HEK293 (cell line): ENCODE data around the gene ACMSD.

Experiments
- CTCF ChIA-PET: fragments of 350-600 bp; formaldehyde crosslinking; extraction: SDS; loops from one replicate; lab custom pipeline; 2021; ENCODE audit warnings: antibody characterized with exemption; lab: Yijun Ruan, JAX
- POLR2A ChIA-PET: fragments of 300-600 bp; formaldehyde crosslinking; extraction: SDS; loops from one replicate; lab custom pipeline; 2020; ENCODE audit warnings: antibody characterized with exemption, inconsistent platforms; lab: Yijun Ruan, JAX
- H3K27ac ChIP-seq: fragments of 200-500 bp; sonication (Bioruptor generic); 2 replicates; pipeline ENCODE4 v1.5.1; 2014; ENCODE audit warnings: low read depth, low read length, control low read depth, inconsistent platforms; ENCODE audit errors: extremely low read depth
- H3K36me3 ChIP-seq, 2 experiments: fragments of 200-500 bp in 1 of 2; sonication (Bioruptor generic) in 1 of 2; 1 replicate in 1 of 2; 2 replicates in 1 of 2; pipeline ENCODE4 v1.5.1; 2014 to 2017; ENCODE audit warnings: inconsistent platforms in 2 of 2, low read length in 2 of 2; ENCODE audit not compliant: control insufficient read depth in 2 of 2, insufficient read depth in 1 of 2
- H3K4me1 ChIP-seq: fragments of 200-500 bp; sonication (Bioruptor generic); 2 replicates; pipeline ENCODE4 v1.5.1; 2014; ENCODE audit warnings: mild to moderate bottlenecking, low read length, inconsistent platforms; ENCODE audit not compliant: control insufficient read depth, insufficient read depth
- H3K4me3 ChIP-seq: 2 replicates; pipeline ENCODE4 v1.5.1; 2011; ENCODE audit warnings: low read depth, mild to moderate bottlenecking, control low read depth, low read length, moderate library complexity
- H3K9me3 ChIP-seq: fragments of 200-500 bp; sonication (Bioruptor generic); 2 replicates; pipeline ENCODE4 v1.5.1; 2014; ENCODE audit warnings: low read depth, low read length, inconsistent platforms; ENCODE audit not compliant: control insufficient read depth, insufficient read depth
- BCL11A ChIP-seq: fragments of 450-650 bp; formaldehyde crosslinking; IDR thresholded peaks from 2 replicates; pipeline ENCODE4 v1.5.1; 2016; ENCODE audit warnings: low read depth, missing biosample characterization, missing genetic modification characterization
- FEZF1 ChIP-seq: fragments of 450-650 bp; formaldehyde crosslinking; IDR thresholded peaks from 2 replicates; pipeline ENCODE4 v1.5.1; 2016; ENCODE audit warnings: missing biosample characterization, missing genetic modification characterization
- GLIS1 ChIP-seq: fragments of 450-650 bp; formaldehyde crosslinking; IDR thresholded peaks from 2 replicates; pipeline ENCODE4 v1.5.1; 2016; ENCODE audit warnings: missing biosample characterization, missing genetic modification characterization
- KLF17 ChIP-seq: fragments of 450-650 bp; formaldehyde crosslinking; IDR thresholded peaks from 2 replicates; pipeline ENCODE4 v1.5.1; 2016; ENCODE audit warnings: missing biosample characterization, missing genetic modification characterization
- KLF8 ChIP-seq: fragments of 450-650 bp; formaldehyde crosslinking; IDR thresholded peaks from 2 replicates; pipeline ENCODE4 v1.5.1; 2016; ENCODE audit warnings: missing biosample characterization, missing genetic modification characterization
- MEIS1 ChIP-seq: sonication (generic); formaldehyde crosslinking; IDR thresholded peaks from 2 replicates; pipeline ENCODE4 v1.8.1; 2022; ENCODE audit warnings: missing genetic modification reagents, mild to moderate bottlenecking, borderline replicate concordance
- PRDM2 ChIP-seq: fragments of 450-650 bp; formaldehyde crosslinking; IDR thresholded peaks from 2 replicates; pipeline ENCODE4 v1.5.1; 2016; ENCODE audit warnings: missing biosample characterization, missing genetic modification characterization, borderline replicate concordance
- REPIN1 ChIP-seq: fragments of 450-650 bp; formaldehyde crosslinking; IDR thresholded peaks from 2 replicates; pipeline ENCODE4 v1.5.1; 2017; ENCODE audit warnings: missing biosample characterization, missing genetic modification characterization, low read depth
- REST ChIP-seq: fragments of 450-650 bp; formaldehyde crosslinking; IDR thresholded peaks from 2 replicates; pipeline ENCODE4 v1.5.1; 2016; ENCODE audit warnings: missing biosample characterization, missing genetic modification characterization
- ZBTB26 ChIP-seq: fragments of 450-650 bp; formaldehyde crosslinking; optimal IDR thresholded peaks from 2 replicates; pipeline ENCODE3; 2016; ENCODE audit warnings: missing biosample characterization, mild to moderate bottlenecking, missing genetic modification characterization
- ZNF10 ChIP-seq: fragments of 450-650 bp; formaldehyde crosslinking; IDR thresholded peaks from 2 replicates; pipeline ENCODE4 v1.5.1; 2017; ENCODE audit warnings: missing biosample characterization, missing genetic modification characterization
- ZNF112 ChIP-seq: fragments of 450-650 bp; formaldehyde crosslinking; IDR thresholded peaks from 2 replicates; pipeline ENCODE4 v1.5.0; 2017; ENCODE audit warnings: missing biosample characterization, missing genetic modification characterization
- ZNF280C ChIP-seq: fragments of 450-650 bp; formaldehyde crosslinking; IDR thresholded peaks from 2 replicates; pipeline ENCODE4 v1.5.1; 2016; ENCODE audit warnings: missing biosample characterization, missing genetic modification characterization
- ZNF354C ChIP-seq: fragments of 450-650 bp; formaldehyde crosslinking; IDR thresholded peaks from 2 replicates; pipeline ENCODE4 v1.5.1; 2016; ENCODE audit warnings: missing biosample characterization, missing genetic modification characterization, low read depth, borderline replicate concordance
- ZNF555 ChIP-seq: fragments of 450-650 bp; formaldehyde crosslinking; conservative IDR thresholded peaks from 2 replicates; pipeline ENCODE4 v1.5.1; 2017; ENCODE audit warnings: missing biosample characterization, mild to moderate bottlenecking, missing genetic modification characterization, inconsistent platforms
- ZNF558 ChIP-seq: fragments of 450-650 bp; formaldehyde crosslinking; IDR thresholded peaks from 2 replicates; pipeline ENCODE4 v1.5.1; 2016; ENCODE audit warnings: missing biosample characterization, missing genetic modification characterization
- ZNF585B ChIP-seq: fragments of 450-650 bp; formaldehyde crosslinking; IDR thresholded peaks from 2 replicates; pipeline ENCODE4 v1.5.1; 2016; ENCODE audit warnings: missing biosample characterization, missing genetic modification characterization
- ZNF621 ChIP-seq: fragments of 450-650 bp; formaldehyde crosslinking; IDR thresholded peaks from 2 replicates; pipeline ENCODE4 v1.5.1; 2017; ENCODE audit warnings: missing biosample characterization, missing genetic modification characterization
- ZNF626 ChIP-seq: fragments of 450-650 bp; sonication (Bioruptor Pico); formaldehyde crosslinking; IDR thresholded peaks from 2 replicates; pipeline ENCODE4 v1.5.1; 2018; ENCODE audit warnings: missing biosample characterization, missing genetic modification characterization, inconsistent platforms
- ZNF670 ChIP-seq: fragments of 450-650 bp; formaldehyde crosslinking; IDR thresholded peaks from 2 replicates; pipeline ENCODE4 v1.5.1; 2016; ENCODE audit warnings: missing biosample characterization, missing genetic modification characterization, low read depth
- ZNF747 ChIP-seq: fragments of 450-650 bp; formaldehyde crosslinking; IDR thresholded peaks from 2 replicates; pipeline ENCODE4 v1.5.1; 2016; ENCODE audit warnings: missing biosample characterization, missing genetic modification characterization
- ZNF830 ChIP-seq: fragments of 450-650 bp; IDR thresholded peaks from 2 replicates; pipeline ENCODE4 v1.5.0; 2018; ENCODE audit warnings: missing biosample characterization, missing genetic modification characterization, low read depth, mild to moderate bottlenecking, moderate library complexity
- ZSCAN30 ChIP-seq: fragments of 450-650 bp; IDR thresholded peaks from 2 replicates; pipeline ENCODE4 v1.5.1; 2018; ENCODE audit warnings: missing biosample characterization, mild to moderate bottlenecking, missing genetic modification characterization, moderate library complexity

Gene ACMSD

DNA sequence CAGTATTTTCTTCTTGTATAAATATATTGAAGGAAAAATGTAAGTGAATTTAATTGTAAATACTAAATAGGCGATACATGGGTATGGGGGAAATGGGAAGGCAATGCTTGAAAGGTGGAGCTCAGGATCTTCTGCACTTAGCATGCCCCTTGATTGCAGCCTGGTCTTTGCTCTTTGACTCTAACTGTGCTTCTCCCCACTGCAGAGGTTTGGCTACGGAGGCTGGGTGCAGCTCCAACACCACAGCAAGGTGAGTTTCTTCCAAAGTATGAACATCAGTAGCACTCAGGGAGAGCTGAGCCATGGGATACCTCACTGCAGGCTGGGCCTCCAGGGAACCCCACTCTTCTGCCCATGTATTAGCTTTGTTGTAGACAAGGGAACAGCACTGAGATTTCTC, 6.6 kb downstream of the ACMSD start:
- no peak for TF ChIP-seq BCL11A
- no peak for TF ChIP-seq PRDM2 (tag by site-specific recombination)
- no peak for TF ChIP-seq ZSCAN30 (tag by site-specific recombination)
- TF ChIP-seq ZNF830 (tag by site-specific recombination), result no peak
- no peak for TF ChIP-seq KLF17 (tag by site-specific recombination)
- TF ChIP-seq ZNF555 (tag by site-specific recombination), result no peak
- no peak for TF ChIP-seq ZNF670 (tag by site-specific recombination)
- TF ChIP-seq ZNF585B, result no peak
- no peak for TF ChIP-seq MEIS1 (CRISPR knock-in tag)
- TF ChIP-seq KLF8, result no peak
- TF ChIP-seq ZBTB26 (tag by site-specific recombination), result no peak
- no peak for TF ChIP-seq ZNF747 (tag by site-specific recombination)
- no peak for TF ChIP-seq ZNF558 (tag by site-specific recombination)
- TF ChIP-seq ZNF10, result no peak
- no peak for TF ChIP-seq ZNF626 (tag by site-specific recombination)
- no peak overlapping the region for H3K4me3 ChIP-seq
- H3K27ac ChIP-seq, result no peak overlapping the region
- ChIA-PET CTCF (interaction anchor here (0.7 to 1.8 kb wide), 2 partner anchors 17 to 394 kb away, joined by 3 to 10 read pairs; no protein-coding TSS in a partner anchor), POLR2A (no interaction called here)
- H3K4me1 ChIP-seq, result no peaks in the 10 kb centered on the region
- H3K9me3 ChIP-seq, result no peaks in the 10 kb centered on the region
- no peaks in the 10 kb centered on the region for H3K36me3 ChIP-seq

GRCh38 chr2:134845719-134846118, 7.3 kb downstream of the ACMSD start:
- ChIA-PET POLR2A (no interaction called here), CTCF (interaction anchor here (0.6 to 1.8 kb wide), 3 partner anchors 167 to 939 kb away, joined by 4 to 10 read pairs (median 5); no protein-coding TSS in a partner anchor)
- H3K36me3 ChIP-seq, result no peaks in the 10 kb centered on the region
- no peak for TF ChIP-seq REPIN1 (tag by site-specific recombination)
- TF ChIP-seq ZNF280C (tag by site-specific recombination), result no peak
- no peak for TF ChIP-seq FEZF1
- TF ChIP-seq ZNF354C (tag by site-specific recombination), result no peak
- no peak for TF ChIP-seq GLIS1 (tag by site-specific recombination)
- no peak for TF ChIP-seq ZNF621
- no peak for TF ChIP-seq ZNF112
- no peak for TF ChIP-seq REST

More at GRCh38 chr2:134845719-134846118, 7.3 kb downstream of the ACMSD start:
- Histone ChIP-seq H3K4me1 (no peaks in the 10 kb centered on the region), H3K4me3 (no peak overlapping the region), H3K9me3 (no peaks in the 10 kb centered on the region), H3K27ac (no peak overlapping the region)
